Activated CD8-positive, alpha-beta T cell treated with anti-CD3 and anti-CD28 coated beads, Interleukin-2, amount 10 ng/mL, durations not matched to agents 7 days and 5 days (primary cell): ENCODE data around the gene LRIG3. TPM values are rescaled to one million over a fixed set of nuclear protein-coding genes. Genes with fewer than 3 reads are reported as not detected.
"Not testable (repeated sequence)": the region's sequence is repeated elsewhere in the genome, so short reads cannot be mapped to it uniquely, and the experiment has no call there.

ENCODE experiments used
- ATAC-seq: fragments of 150-1000 bp; cut with Tn5 transposase; one replicate; pipeline ENCODE4 v1.10.0; 2021; ENCODE audit warnings: moderate library complexity
- CTCF ChIA-PET: fragments of 350-600 bp; sonication (Branson Sonifier 250); formaldehyde crosslinking; loops from one replicate; lab custom pipeline; 2021; ENCODE audit warnings: antibody characterized with exemption; lab: Charles Lee
- POLR2A ChIA-PET: fragments of 350-600 bp; sonication (Branson Sonifier 250); formaldehyde crosslinking; loops from one replicate; lab custom pipeline; 2021; ENCODE audit warnings: antibody characterized with exemption; lab: Charles Lee
- DNase-seq: peaks from one replicate; pipeline ENCODE4 v3.0.0-alpha.2; 2020
- H3K27ac Mint-ChIP-seq: one replicate; pipeline ENCODE4 v1.8.0; 2021; ENCODE audit warnings: mild to moderate bottlenecking, mixed read lengths
- H3K27me3 Mint-ChIP-seq: one replicate; pipeline ENCODE4 v1.8.0; 2021; ENCODE audit warnings: low read depth, mixed read lengths
- H3K36me3 Mint-ChIP-seq: one replicate; pipeline ENCODE4 v1.8.0; 2021; ENCODE audit warnings: low read depth, mixed read lengths
- H3K4me1 Mint-ChIP-seq: one replicate; pipeline ENCODE4 v1.8.0; 2021; ENCODE audit warnings: low read depth, mixed read lengths
- H3K4me3 Mint-ChIP-seq: one replicate; pipeline ENCODE4 v1.8.0; 2021; ENCODE audit warnings: mild to moderate bottlenecking, mixed read lengths
- H3K9me3 Mint-ChIP-seq: one replicate; pipeline ENCODE4 v1.8.0; 2022; ENCODE audit warnings: mixed read lengths; ENCODE audit not compliant: insufficient read depth
- total RNA-seq, 2 experiments: library from RNA; stranded (reverse); gene quantifications; one replicate each; pipeline ENCODE4 v1.2.3, GENCODE V29; 2021

LRIG3 gene
- total RNA-seq, 2 experiments from 2014 or later, result not detected

- Mint-ChIP-seq H3K36me3 (no peaks in the 10 kb centered on the region), H3K27me3 (peaks cover 24% of the 10 kb centered on the region), H3K27ac (no peak overlapping the region), H3K4me3 (no peak overlapping the region), H3K9me3 (no peaks in the 10 kb centered on the region), H3K4me1 (peaks cover 5% of the 10 kb centered on the region)
- no peak for DNase-seq
- ATAC-seq, result no peak
- ChIA-PET POLR2A (no interaction called here), CTCF (no interaction called here)
These were observed 4.1 kb downstream of the LRIG3 start for GRCh38 chr12:58916161-58916621.

GRCh38 chr12:58915634-58916033, 4.7 kb downstream of the LRIG3 start:
- ChIA-PET POLR2A (no interaction called here), CTCF (no interaction called here)
- H3K27me3 Mint-ChIP-seq, result peaks cover 21% of the 10 kb centered on the region
- DNase-seq, result no peak
- peaks cover 4% of the 10 kb centered on the region for H3K4me1 Mint-ChIP-seq
- no peak for ATAC-seq
- no peak overlapping the region for H3K27ac Mint-ChIP-seq
- H3K4me3 Mint-ChIP-seq, result no peak overlapping the region
- no peaks in the 10 kb centered on the region for H3K36me3 Mint-ChIP-seq
- H3K9me3 Mint-ChIP-seq, result no peaks in the 10 kb centered on the region

GRCh38 chr12:58915037-58915436, 5.3 kb downstream of the LRIG3 start:
- no peak for ATAC-seq
- Mint-ChIP-seq H3K36me3 (no peaks in the 10 kb centered on the region), H3K27ac (no peak overlapping the region), H3K9me3 (no peaks in the 10 kb centered on the region), H3K27me3 (peaks cover 17% of the 10 kb centered on the region), H3K4me1 (no peaks in the 10 kb centered on the region), H3K4me3 (no peak overlapping the region)
- ChIA-PET CTCF (no interaction called here), POLR2A (no interaction called here)
- DNase-seq, result no peak

GRCh38 chr12:58914457-58914856, 5.8 kb downstream of the LRIG3 start:
- Mint-ChIP-seq H3K27me3 (peaks cover 15% of the 10 kb centered on the region), H3K9me3 (no peaks in the 10 kb centered on the region), H3K27ac (no peak overlapping the region), H3K4me3 (no peak overlapping the region), H3K4me1 (no peaks in the 10 kb centered on the region), H3K36me3 (no peaks in the 10 kb centered on the region)
- DNase-seq (no peak), ATAC-seq (no peak)
- ChIA-PET POLR2A (no interaction called here), CTCF (no interaction called here)

GRCh38 chr12:58907391-58907790, 12.9 kb downstream of the LRIG3 start:
- DNase-seq (no peak), ATAC-seq (no peak)
- H3K9me3 Mint-ChIP-seq, result no peaks in the 10 kb centered on the region
- H3K4me3 Mint-ChIP-seq, result no peak overlapping the region
- no peaks in the 10 kb centered on the region for H3K27me3 Mint-ChIP-seq
- ChIA-PET POLR2A (no interaction called here), CTCF (no interaction called here)
- no peak overlapping the region for H3K27ac Mint-ChIP-seq
- no peaks in the 10 kb centered on the region for H3K4me1 Mint-ChIP-seq
- H3K36me3 Mint-ChIP-seq, result no peaks in the 10 kb centered on the region

- ChIA-PET CTCF (no interaction called here), POLR2A (no interaction called here)
- H3K27me3 Mint-ChIP-seq, result no peaks in the 10 kb centered on the region
- no peaks in the 10 kb centered on the region for H3K36me3 Mint-ChIP-seq
- no peaks in the 10 kb centered on the region for H3K4me1 Mint-ChIP-seq
- H3K27ac Mint-ChIP-seq, result no peak overlapping the region
- no peak overlapping the region for H3K4me3 Mint-ChIP-seq
- H3K9me3 Mint-ChIP-seq, result no peaks in the 10 kb centered on the region
- DNase-seq (no peak), ATAC-seq (no peak)
These were observed 13.4 kb downstream of the LRIG3 start for GRCh38 chr12:58906917-58907316.

GRCh38 chr12:58905422-58905821, 14.9 kb downstream of the LRIG3 start:
- Mint-ChIP-seq H3K4me1 (no peaks in the 10 kb centered on the region), H3K36me3 (no peaks in the 10 kb centered on the region), H3K27me3 (no peaks in the 10 kb centered on the region), H3K4me3 (no peak overlapping the region), H3K27ac (no peak overlapping the region), H3K9me3 (no peaks in the 10 kb centered on the region)
- ChIA-PET CTCF (no interaction called here), POLR2A (no interaction called here)
- DNase-seq, result no peak
- ATAC-seq, result no peak

GRCh38 chr12:58902726-58903125, 17.6 kb downstream of the LRIG3 start:
- H3K4me3 Mint-ChIP-seq, CTCF ChIA-PET, H3K36me3 Mint-ChIP-seq, POLR2A ChIA-PET, H3K9me3 Mint-ChIP-seq, H3K27me3 Mint-ChIP-seq, ATAC-seq, DNase-seq, H3K4me1 Mint-ChIP-seq, H3K27ac Mint-ChIP-seq: not testable (repeated sequence)

- Mint-ChIP-seq H3K27ac (no peak overlapping the region), H3K4me1 (no peaks in the 10 kb centered on the region), H3K36me3 (no peaks in the 10 kb centered on the region), H3K27me3 (no peaks in the 10 kb centered on the region), H3K4me3 (no peak overlapping the region), H3K9me3 (no peaks in the 10 kb centered on the region)
- CTCF ChIA-PET, result no interaction called here
- POLR2A ChIA-PET, result no interaction called here
- no peak for DNase-seq
- no peak for ATAC-seq
These were observed 18.6 kb downstream of the LRIG3 start for GRCh38 chr12:58901664-58902063.

GRCh38 chr12:58897969-58898368, 22.3 kb downstream of the LRIG3 start:
- CTCF ChIA-PET, result no interaction called here
- H3K9me3 Mint-ChIP-seq, result no peaks in the 10 kb centered on the region
- no peaks in the 10 kb centered on the region for H3K27me3 Mint-ChIP-seq
- H3K36me3 Mint-ChIP-seq, result no peaks in the 10 kb centered on the region
- no peaks in the 10 kb centered on the region for H3K4me1 Mint-ChIP-seq
- DNase-seq, result no peak
- H3K4me3 Mint-ChIP-seq, result no peak overlapping the region
- ATAC-seq, result no peak
- POLR2A ChIA-PET, result no interaction called here
- no peak overlapping the region for H3K27ac Mint-ChIP-seq

- H3K4me1 Mint-ChIP-seq, result no peaks in the 10 kb centered on the region
- ATAC-seq (no peak), DNase-seq (no peak)
- no peak overlapping the region for H3K27ac Mint-ChIP-seq
- POLR2A ChIA-PET, result no interaction called here
- H3K36me3 Mint-ChIP-seq, result no peaks in the 10 kb centered on the region
- H3K9me3 Mint-ChIP-seq, result no peaks in the 10 kb centered on the region
- CTCF ChIA-PET, result no interaction called here
- no peaks in the 10 kb centered on the region for H3K27me3 Mint-ChIP-seq
- H3K4me3 Mint-ChIP-seq, result no peak overlapping the region
These were observed 24.0 kb downstream of the LRIG3 start for GRCh38 chr12:58896278-58896677.

GRCh38 chr12:58895053-58895452, 25.3 kb downstream of the LRIG3 start:
- no peak for ATAC-seq
- no peaks in the 10 kb centered on the region for H3K36me3 Mint-ChIP-seq
- no peaks in the 10 kb centered on the region for H3K27me3 Mint-ChIP-seq
- ChIA-PET CTCF (no interaction called here), POLR2A (no interaction called here)
- H3K4me1 Mint-ChIP-seq, result no peaks in the 10 kb centered on the region
- no peaks in the 10 kb centered on the region for H3K9me3 Mint-ChIP-seq
- H3K4me3 Mint-ChIP-seq, result no peak overlapping the region
- no peak overlapping the region for H3K27ac Mint-ChIP-seq
- no peak for DNase-seq

- ATAC-seq (no peak), DNase-seq (no peak)
- no peaks in the 10 kb centered on the region for H3K27me3 Mint-ChIP-seq
- no peak overlapping the region for H3K27ac Mint-ChIP-seq
- CTCF ChIA-PET, result no interaction called here
- H3K36me3 Mint-ChIP-seq, result no peaks in the 10 kb centered on the region
- no peaks in the 10 kb centered on the region for H3K9me3 Mint-ChIP-seq
- no peaks in the 10 kb centered on the region for H3K4me1 Mint-ChIP-seq
- H3K4me3 Mint-ChIP-seq, result no peak overlapping the region
- POLR2A ChIA-PET, result no interaction called here
These were observed 26.3 kb downstream of the LRIG3 start for GRCh38 chr12:58894040-58894439.
